HG03280 (cell line): Measurements from ENCODE around the gene TMUB2.

Experiments used
- ATAC-seq: cut with Tn5 transposase; IDR thresholded peaks from one replicate; pipeline ENCODE4 v1.9.1; 2021; ENCODE audit warnings: mild to moderate bottlenecking, moderate library complexity; ENCODE audit not compliant: unreplicated experiment

TMUB2 gene

DNA sequence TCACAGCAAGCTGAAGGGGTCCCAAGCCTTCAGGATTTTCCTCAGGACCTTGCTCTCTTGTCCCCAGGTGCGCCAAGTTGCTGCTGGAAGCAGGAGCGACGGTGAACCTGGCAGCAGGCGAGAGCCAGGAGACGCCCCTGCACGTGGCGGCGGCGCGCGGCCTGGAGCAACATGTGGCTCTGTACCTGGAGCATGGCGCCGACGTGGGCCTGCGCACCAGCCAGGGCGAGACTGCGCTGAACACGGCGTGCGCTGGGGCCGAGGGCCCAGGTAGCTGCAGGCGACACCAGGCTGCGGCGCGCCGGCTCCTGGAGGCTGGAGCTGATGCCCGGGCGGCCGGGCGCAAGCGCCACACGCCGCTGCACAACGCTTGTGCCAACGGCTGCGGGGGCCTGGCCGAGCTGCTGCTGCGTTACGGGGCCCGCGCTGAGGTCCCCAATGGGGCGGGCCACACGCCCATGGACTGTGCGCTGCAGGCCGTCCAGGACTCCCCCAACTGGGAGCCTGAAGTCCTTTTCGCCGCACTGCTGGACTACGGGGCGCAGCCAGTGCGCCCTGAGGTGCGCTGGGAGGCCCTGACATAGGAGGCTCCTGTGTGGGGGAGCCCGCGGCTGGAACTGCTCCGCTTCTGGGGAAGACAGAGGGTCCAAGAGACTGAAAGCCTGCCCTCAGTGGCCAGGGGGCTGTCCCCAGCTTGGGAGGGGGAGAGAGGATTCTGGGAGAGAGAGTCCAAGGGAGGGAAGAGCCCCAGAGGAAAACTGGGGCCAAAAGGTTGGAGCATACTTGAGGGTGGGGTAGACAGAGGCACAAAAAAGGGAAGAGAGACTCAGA, 9.9 kb upstream of the TMUB2 start:
- no peak for ATAC-seq

GRCh38 chr17:44177640-44178039, 9.1 kb upstream of the TMUB2 start:
- no peak for ATAC-seq

DNA sequence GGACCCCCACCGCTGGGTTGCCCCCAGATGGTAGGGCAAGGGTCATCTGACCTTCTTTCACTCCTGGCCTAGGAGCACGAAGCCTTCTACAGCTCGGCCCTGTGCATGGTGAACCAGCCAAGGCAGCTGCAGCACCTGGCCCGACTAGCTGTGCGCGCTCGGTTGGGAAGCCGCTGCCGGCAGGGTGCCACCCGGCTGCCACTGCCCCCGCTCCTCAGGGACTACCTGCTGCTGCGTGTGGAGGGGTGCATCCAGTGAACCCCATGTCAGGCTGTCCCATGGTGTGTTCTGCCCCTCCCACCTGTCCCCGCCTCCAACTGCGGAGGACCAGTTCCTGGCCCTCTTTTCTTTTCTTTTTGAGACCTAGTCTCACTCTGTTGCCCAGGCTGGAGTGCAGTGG, 8.6 kb upstream of the TMUB2 start:
- ATAC-seq = no peak

- ATAC-seq = no peak
Measured at GRCh38 chr17:44183024-44183423, 3.7 kb upstream of the TMUB2 start.

GRCh38 chr17:44184212-44184810, 2.5 kb upstream of the TMUB2 start:
- ATAC-seq = no peak

DNA sequence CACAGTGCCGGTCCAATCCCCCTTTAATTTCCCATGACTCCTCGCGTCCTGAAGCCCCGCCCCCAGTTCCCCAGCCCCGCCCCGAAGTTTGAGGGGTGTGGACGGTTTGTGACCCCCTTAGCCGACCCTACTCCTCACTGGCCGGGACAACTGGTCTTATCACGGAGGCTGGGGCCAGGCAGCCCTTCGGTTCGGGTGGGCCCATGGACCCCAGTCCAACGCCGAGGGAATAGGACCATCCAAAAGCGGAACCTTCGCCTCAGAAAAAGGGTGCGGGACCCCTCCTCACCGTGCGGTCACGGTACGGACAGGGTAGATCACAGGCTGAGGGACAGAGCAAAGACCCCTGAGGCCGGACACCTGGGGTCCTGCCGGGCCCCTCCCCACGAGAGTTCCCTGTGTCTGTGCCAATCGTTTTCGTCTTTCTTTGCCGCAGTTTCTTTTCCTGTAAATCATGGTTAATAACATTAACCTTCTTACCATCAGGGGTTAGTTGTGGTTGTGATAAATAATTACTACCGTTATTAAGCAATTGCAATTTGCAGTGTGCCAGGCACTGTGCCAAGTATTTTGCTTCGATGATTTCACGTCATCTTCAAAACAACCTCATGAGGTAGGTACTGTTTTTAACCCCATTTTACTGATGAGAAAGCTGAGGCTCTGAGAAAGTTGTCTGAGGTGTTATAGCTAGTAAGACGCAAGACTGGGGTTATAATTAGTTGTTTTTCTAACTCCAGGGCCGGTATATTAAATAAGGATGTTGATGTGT, 543 bp downstream of the TMUB2 start:
- peak; percentile 36 for ATAC-seq

DNA sequence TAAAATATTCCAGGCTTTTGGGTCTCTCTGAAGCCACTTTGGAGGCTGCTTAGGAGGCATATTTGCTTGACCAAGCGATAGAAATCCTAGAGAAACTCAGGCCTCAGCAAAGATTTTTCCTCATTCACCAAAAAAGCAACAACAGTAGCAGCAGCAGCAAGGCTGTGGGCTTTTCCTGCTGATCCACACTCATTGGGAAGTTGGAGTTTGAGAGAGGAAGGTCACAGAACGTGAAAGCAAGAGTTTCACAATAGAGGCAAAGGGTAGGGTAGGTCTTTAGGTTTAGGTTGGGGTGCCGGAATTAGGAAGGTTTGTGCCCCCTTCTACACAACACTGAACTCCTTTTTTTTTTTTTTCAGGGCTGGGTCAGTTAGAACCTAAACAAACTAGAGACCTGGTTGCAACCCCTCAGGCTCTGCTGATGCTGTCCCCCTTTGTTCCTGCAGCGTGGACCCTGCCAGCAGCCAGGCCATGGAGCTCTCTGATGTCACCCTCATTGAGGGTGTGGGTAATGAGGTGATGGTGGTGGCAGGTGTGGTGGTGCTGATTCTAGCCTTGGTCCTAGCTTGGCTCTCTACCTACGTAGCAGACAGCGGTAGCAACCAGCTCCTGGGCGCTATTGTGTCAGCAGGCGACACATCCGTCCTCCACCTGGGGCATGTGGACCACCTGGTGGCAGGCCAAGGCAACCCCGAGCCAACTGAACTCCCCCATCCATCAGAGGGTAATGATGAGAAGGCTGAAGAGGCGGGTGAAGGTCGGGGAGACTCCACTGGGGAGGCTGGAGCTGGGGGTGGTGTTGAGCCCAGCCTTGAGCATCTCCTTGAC, 2.0 kb downstream of the TMUB2 start:
- no peak for ATAC-seq

DNA sequence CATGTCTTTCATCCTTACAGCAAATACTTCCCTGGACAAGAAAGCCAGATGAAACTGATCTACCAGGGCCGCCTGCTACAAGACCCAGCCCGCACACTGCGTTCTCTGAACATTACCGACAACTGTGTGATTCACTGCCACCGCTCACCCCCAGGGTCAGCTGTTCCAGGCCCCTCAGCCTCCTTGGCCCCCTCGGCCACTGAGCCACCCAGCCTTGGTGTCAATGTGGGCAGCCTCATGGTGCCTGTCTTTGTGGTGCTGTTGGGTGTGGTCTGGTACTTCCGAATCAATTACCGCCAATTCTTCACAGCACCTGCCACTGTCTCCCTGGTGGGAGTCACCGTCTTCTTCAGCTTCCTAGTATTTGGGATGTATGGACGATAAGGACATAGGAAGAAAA, 3.7 kb downstream of the TMUB2 start:
- ATAC-seq = no peak

DNA sequence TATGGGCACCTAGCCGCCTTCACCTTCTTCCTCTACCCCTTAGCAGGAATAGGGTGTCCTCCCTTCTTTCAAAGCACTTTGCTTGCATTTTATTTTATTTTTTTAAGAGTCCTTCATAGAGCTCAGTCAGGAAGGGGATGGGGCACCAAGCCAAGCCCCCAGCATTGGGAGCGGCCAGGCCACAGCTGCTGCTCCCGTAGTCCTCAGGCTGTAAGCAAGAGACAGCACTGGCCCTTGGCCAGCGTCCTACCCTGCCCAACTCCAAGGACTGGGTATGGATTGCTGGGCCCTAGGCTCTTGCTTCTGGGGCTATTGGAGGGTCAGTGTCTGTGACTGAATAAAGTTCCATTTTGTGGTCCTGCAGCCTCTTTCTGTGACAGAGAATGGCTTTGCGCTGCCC, 4.6 kb downstream of the TMUB2 start:
- ATAC-seq = no peak

GRCh38 chr17:44191941-44192496, 5.2 kb downstream of the TMUB2 start:
- no peak for ATAC-seq

GRCh38 chr17:44192750-44193149, 6.0 kb downstream of the TMUB2 start:
- ATAC-seq = no peak

GRCh38 chr17:44193326-44194084, 6.7 kb downstream of the TMUB2 start:
- no peak for ATAC-seq

GRCh38 chr17:44197107-44197506, 10.3 kb downstream of the TMUB2 start:
- ATAC-seq = no peak

GRCh38 chr17:44197980-44198720, 11.4 kb downstream of the TMUB2 start:
- ATAC-seq = no peak

DNA sequence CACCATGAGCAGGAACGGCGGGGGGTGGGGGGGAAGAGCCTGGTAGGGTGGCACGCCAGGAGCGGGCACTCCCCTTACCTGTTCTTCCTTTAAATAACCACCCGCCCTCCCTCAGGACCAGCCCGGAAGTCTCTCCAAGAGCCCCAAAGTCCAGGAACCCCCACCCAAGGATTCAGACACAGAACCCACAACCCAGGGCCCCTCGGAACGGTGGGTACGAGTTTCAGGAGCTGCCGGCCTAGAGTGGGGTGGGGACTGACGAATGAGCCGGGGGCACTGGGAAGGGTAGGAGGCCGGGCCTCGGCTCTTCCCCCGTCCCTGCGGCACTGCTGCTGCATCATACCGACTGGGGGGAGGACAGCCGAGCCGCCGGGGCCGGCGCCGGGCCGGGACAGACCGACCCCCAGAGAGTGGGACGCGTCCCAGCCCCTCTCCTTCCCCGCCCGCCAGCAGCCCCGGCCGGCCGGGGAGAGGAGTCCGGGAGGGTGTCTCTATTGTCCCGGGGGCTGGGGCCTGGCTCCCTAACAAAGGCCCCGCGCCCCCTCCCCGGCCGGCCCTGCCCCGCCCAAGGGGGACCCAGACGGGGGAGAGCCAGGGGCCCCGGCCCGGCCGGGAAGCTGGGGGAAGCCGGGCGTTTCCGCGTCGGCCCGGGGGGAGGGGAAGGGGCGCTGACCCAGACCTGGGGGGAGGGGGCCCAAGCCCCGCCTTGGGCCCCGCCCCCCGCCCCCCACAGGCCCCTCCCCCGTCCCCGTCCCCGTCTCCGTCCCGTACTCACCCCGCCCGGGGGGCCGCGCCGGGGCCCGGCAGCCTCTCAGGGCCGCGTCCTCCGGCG, 12.2 kb downstream of the TMUB2 start:
- peak; percentile 28 for ATAC-seq

GRCh38 chr17:44199553-44200477, 13.0 kb downstream of the TMUB2 start, which contains the start of gene ATXN7L3:
ATXN7L3 (minus strand) TSS chr17:44199884; CDS start chr17:44198070, 1,814 bp downstream.
- peak; percentile 70 for ATAC-seq

GRCh38 chr17:44200478-44201155, 13.8 kb downstream of the TMUB2 start:
- ATAC-seq = no peak
